GM20431 (cell line): ENCODE data around the gene MRAP2.
"Not testable (repeated sequence)": the region's sequence is repeated elsewhere in the genome, so short reads cannot be mapped to it uniquely, and the experiment has no call there.

Source experiments
- in situ Hi-C: fragments of 300-500 bp; cut with MseI, MboI; formaldehyde crosslinking; loops from one replicate; pipeline ENCODE4 v1.15.0; 2020; ENCODE audit warnings: low sequenced_read_pairs; ENCODE audit not compliant: unreplicated experiment

MRAP2 gene

DNA sequence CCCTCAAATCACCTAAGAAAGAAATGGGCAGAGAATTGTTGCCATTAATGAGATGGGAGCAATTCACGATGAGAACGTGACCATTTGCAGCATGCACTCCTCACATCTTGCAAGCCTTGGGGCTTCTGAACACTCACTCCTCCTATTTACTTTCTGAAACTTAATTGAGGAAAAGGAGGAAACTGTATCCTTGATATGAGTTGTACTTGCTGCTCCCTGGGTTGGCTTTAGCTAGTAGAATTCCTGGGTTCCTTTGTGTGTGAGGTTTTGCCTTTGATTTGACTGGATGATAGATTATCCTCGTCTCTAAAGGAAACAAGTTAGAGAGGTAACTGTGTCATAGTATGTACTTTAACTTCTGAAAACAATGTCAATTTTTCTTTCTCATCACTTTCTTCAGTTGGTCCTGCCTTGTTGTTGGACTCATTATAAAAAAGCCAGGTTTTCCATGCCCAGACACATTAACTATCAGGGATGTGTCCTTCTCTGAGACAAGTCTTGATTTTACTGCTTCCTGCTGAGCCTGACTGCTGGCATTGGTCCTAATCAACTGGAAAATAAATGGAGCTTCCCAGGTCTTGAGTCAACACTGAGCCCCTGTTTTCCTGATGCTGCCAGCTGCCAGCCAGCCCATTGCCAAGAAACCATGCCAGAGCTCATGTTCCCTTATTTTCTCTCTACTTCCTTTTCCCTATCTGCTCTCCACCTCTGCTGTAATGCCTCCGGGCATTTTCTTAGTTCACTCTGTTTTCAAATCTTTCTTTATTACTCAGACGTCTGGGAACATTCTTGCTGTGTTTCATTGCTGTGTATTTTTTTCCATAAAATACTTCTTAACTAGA is 6.0 kb upstream of the MRAP2 start:
- in situ Hi-C loops: no loop called here

DNA sequence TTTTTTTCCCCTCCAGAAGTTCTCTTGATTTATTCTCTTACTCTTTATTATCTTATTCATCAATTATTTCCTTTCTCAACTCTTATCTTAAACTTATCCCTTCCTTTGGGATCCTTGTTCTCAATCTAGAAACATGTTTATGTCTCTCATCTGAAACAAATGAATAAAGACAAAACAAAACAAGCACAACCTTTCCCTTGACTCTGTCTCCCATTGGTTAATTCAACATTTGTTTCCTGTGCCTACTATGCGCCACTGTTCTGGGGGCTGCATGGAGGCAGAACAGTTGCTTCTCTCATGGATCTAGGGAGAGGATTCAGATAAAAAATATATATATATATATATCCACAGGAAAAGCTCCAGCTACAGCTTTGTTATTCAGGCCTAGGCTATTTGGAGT is 5.2 kb upstream of the MRAP2 start:
- in situ Hi-C loops: no loop called here

DNA sequence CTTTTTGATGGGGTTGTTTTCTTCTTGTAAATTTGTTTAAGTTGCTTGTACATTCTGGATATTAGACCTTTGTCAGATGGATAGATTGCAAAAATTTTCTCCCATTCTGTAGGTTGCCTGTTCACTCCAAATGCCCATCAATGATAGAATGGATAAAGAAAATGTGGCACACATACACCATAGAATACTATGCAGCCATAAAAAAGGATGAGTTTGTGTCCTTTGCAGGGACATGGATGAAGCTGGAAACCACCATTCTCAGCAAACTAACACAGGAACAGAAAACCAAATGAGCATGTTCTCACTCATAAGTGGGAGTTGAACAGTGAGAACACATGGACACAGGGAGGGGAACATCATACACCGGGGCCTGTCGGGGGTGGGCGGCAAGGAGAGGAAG is 1.6 kb upstream of the MRAP2 start:
- in situ Hi-C loops: not testable (repeated sequence)

DNA sequence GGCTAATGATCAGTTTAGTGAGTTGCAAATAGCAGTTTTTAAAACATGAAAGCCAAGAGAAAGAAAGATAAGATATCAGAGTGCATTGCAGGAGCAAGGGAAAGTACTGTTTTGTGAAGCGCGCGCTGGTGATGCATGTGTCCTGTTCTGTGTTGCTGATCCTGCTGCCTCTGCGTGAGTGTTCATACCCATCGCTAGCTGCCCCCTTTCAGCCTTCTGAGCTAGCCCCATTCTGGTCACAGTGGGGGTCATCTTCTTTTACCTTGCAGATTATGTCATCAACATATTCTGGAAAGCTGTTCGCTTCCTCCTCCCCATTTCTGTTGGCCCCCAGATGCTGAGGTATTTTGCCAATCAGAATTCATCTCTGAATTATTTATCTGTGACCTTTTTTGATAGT is 1.9 kb downstream of the MRAP2 start:
- in situ Hi-C loops: no loop called here

DNA sequence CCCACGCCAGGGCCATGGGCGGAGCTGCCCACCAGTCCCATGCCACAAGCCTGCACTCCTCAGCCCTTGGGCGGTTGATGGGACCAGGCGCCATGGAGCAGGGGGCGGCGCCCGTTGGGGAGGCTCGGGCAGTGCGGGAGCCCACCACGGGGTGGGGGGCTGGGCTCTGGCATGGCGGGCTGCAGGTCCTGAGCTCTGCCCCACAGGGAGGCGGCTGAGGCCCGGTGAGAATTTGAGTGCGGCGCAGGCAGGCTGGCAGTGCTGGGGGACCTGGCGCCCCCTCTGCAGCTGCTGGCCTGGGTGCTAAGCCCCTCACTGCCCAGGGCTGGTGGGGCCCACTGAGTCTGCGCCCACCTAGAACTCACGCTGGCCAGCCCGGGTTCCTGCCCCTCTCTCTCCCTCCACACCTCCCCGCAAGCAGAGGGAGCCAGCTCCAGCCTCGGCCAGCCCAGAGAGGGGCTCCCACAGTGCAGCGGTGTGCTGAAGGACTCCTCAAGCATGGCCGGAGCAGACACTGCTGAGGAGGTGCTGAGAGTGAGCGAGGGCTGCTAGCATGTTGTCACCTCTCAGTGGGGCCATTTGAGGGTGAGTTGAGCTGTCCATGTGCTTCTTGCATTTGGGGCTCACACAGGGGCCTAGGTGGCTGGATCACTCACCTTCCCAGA is 4.0 kb downstream of the MRAP2 start:
- in situ Hi-C loops: no loop called here

DNA sequence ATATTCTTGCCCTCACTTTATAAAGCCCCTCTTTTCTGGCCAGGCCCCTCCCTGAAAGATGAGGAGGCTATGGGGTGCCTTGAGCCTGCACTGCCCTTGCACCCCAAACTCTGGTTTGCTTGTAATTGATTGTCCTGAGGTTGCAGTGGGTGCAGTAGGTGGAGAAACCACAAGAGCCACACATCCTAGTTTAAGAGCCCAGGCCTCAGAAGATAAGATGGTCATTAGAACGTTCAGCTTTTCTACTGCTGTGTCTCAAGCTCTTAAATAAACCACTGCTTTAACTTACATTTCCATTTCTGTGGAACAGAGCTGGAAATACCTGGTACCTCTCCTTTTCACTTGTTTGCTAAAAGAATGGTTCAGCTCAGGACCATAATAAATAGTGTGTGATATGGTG is 9.0 kb downstream of the MRAP2 start:
- in situ Hi-C loops: no loop called here

DNA sequence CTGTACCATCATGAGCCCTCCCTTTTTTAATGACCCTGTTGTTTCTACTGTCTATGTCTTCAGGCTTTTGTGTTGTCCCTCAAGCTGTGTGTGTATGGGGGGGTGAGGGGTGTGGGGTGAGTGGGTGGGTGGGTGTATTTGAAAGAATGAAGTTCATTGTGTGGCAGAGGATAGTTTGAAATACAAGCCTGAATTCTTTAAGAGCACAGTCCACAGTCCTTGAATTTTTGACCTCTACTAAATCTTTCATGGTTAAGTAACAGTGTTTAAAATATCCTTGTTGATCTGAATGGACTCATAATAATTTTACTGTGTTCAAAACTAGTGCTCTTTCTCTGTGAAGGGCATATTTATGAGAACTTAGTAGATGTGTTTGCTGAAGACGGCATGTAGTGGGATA is 10.0 kb downstream of the MRAP2 start:
- in situ Hi-C loops: no loop called here

DNA sequence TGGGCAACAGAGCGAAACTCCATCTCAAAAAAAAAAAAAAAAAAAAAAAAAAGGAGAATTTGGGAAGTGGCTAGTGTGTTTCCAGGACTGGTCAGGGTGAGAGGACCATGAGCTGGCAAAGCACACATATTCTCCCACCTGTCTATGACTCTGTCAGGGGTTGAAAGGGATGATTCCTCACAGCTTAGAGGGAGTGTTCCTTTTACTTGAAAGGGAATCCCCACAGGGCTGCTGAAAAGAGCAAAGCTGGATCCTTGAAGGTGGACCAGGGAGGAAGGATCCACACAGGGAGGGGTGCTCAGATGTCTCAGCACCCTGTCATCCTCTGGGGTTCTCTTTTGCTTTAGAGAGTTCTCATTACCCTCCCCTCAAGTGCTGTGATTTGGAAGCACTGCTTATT is 13.2 kb downstream of the MRAP2 start:
- in situ Hi-C loops: no loop called here

DNA sequence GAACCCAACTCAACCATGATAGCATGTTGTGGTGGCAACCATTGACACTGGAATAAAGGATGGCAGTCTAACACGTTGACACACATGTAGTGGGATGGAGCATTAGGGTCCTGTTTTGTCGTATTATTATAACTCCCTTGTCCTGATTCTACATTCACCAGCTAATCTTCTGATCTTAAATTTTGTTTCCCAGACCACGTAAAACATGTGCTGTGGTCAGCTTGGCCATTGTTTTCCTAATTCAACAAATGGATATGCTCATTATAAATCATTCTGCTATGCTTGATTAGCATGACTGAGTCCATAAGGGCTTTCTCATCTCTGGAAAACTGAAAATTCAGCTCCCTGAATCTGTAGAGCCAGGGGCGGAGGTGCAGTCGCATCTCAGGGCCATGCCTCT is 15.0 kb downstream of the MRAP2 start:
- in situ Hi-C loops: no loop called here

DNA sequence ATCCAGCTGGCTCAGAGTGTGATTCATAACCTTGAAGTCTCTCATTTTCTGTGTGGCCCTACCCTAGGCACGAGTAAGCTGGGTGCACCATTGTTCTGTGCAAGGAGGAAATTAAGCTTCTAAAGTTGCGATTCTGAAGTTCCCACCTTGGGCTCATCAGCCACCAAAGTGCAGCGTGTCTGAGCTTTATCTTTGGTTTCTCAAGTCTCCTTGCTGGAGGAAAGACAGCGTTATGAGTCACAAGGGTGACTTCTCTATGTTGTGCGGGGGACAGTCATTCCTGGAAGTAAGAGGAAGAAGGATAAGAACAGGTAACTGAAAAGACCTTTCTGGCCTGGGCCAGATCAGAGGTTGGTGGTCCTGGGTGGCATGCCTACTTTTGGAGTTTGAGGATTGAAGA is 16.8 kb downstream of the MRAP2 start:
- in situ Hi-C loops: no loop called here

DNA sequence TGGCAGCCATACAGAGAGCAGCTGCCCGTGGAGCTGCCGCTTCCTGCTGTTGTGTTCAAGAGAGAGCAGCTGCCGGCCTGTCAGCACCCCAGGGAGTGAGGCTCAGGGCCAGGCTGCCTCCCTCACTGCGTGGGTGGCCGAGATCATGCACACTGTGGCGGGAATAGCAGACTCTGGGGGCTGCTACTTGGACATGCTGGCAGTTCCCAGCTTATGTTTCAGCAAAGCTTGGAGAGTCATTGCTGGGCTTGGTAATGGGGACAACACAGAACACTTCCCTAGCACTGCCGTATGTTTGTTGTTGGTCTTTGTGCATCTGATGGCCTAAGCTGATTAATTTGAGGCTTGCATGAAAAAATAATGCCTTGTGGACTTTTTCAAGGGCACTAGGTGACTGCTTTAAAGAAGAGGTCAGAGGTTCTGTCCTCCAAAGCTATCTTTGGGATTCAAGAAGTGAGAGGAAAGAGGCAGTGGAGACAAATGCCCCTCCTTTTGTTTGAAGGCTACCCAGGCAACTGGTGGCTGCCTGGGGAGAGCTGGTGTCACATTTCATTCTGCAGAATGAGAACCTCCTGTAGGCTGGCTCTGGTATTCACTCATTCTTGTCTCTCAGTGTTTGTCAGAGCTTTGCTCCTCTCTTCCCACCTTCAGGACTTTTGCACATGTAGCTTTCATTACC is 18.8 kb downstream of the MRAP2 start:
- in situ Hi-C loops: no loop called here

DNA sequence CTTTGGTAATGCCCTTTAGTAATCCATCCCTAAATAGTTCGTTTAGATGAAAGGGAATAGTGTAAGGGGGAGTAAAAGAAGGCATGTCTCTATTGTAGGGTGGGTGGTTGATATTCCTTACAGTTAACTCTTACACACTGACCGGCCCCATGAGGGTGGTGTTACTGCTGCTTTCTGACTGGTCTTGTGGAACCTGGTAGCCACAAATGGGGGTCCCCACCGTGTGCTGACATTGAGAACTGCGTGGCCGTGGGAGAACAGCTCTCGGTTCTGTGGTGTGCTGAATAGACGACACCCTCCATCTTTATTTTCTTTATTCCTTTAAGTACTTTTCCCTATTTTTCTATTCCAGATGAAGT is 19.3 kb downstream of the MRAP2 start:
- in situ Hi-C loops: no loop called here

DNA sequence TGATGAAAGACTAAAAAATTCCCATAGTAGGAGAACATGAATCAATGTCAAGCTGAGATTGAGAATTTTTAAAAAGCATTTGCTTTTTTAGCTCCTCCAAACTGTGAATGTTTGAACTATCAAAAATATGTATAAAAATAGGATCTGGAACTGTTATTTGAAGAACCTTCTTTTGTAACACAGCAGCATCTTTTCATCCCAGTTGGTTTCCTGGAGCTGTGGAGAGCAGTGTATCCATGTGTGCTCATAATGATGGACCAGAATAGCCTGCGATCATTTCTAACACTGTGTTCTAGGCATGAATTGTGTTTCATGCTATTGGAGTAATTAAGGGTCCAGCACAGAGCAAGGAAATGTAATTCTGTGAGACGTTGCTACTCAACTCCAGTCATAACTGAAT is 22.1 kb downstream of the MRAP2 start:
- in situ Hi-C loops: no loop called here

DNA sequence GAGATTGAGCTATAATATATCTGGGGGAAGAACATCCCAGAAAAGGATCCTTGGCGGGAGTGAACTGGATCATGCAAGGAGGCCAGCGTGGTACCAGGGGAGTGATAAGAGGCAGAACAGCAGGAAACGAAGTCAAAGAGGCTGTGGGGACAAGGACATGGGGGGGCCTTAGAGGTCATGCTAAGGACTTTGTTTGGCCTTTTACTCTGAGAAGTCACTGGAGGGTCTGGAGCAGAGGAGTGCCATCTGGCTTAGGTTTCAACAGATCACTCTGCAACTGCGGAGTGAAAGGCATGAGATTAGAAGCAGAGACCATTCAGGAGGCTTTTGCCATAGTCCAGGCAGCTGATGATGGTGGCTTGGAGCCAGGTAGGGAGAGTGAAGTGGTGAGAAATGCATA is 24.3 kb downstream of the MRAP2 start:
- in situ Hi-C loops: no loop called here

DNA sequence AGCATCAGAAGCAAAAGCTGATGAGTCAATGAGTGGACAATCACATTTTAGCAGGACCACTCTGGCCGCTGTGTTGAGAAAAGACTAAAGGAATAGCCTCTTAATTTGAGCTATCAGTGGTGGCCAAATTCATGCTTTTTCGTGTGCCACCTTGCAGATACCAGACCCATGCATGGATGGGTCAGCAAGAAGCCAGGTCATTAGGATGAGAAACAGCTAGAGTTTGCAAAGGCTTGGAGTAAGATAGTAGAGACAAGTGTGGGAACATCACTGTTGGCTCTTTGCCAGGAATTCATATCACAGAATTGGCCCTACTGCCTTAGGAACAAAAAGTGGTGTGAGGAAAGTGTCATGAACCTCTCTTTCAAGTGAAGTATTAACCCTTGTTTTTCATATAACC is 25.5 kb downstream of the MRAP2 start:
- in situ Hi-C loops: no loop called here

DNA sequence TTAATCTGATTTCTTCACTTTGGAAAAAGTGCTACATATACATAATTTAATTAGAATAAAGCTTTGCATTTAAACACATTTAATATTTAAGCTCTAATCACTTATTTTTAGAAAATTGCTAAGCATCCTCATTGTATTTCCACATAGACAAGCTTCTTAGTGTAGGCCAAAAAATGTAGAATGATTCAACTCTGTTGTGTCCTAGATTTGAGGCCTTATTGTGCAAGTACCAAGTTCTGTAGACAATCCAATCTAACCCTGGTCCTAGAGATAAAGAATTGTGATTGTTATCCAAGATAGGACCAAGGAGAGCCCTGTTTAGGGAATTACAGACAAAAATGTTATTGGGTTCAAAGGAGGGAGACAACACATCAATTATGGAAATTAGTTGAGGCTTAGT is 27.6 kb downstream of the MRAP2 start:
- in situ Hi-C loops: no loop called here

DNA sequence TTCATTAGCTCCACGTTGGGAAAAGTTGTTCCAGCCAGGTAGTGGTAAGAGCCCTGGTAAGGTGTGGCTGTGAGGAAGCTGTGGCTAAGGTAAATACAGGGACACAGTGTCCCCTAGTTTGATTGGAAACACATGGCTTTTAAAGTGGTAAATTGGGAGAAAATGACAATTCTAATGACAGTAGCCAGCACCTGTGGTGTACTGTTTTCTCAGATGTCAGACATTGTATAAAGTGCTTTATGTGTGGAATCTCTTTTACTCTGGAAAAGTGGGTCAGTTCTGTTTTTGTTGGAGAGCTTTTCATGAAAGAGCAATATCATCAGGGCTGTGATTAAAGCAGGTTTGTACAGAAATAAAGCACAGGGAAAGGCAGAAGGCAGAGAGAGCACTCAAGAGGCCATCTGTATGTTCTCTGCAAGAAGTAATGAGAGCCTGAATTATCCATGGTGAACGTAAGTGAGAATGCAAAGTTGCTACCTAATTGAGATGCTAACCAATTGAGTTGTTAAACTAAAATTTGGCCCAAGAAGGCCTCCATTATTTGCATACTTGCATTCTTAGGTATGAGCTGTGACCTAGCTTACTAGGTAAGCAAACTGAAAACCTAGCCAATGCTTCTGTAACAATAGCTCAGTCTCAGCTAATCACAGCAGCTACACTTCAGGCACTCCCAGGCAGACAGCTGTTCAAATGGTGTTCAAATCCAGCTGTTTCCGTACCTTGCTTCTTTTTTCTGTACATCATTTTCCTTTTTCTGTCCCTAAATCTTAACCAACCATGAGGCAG is 28.2 kb downstream of the MRAP2 start:
- in situ Hi-C loops: no loop called here

DNA sequence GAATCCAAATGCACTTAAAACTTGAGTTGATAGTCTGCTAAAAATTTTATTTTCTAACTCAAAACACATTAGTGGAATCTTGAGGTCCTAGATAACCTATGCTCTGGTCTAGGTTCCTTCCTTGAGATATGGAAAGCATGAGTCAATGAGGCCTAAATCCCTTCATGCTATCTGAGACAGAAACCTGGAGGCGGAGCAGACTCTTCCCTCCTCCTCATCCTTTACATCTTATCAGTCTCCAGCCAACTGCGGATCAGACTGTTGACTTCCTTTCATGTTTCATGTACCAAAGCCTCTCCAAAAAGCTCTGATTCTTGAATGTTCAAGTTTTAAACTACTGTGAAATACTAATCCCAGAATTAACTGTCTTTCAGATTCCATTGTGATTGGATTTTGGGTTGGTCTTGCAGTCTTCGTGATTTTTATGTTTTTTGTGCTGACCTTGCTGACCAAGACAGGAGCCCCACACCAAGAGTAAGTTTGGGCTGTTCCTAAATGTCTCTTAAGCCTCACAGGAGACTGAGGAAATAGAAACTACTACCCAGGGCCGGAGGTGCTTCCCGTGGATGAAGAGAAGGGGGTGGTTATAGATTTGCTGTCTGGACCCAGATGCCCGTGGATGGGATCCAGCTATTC is 29.1 kb downstream of the MRAP2 start:
- in situ Hi-C loops: no loop called here

DNA sequence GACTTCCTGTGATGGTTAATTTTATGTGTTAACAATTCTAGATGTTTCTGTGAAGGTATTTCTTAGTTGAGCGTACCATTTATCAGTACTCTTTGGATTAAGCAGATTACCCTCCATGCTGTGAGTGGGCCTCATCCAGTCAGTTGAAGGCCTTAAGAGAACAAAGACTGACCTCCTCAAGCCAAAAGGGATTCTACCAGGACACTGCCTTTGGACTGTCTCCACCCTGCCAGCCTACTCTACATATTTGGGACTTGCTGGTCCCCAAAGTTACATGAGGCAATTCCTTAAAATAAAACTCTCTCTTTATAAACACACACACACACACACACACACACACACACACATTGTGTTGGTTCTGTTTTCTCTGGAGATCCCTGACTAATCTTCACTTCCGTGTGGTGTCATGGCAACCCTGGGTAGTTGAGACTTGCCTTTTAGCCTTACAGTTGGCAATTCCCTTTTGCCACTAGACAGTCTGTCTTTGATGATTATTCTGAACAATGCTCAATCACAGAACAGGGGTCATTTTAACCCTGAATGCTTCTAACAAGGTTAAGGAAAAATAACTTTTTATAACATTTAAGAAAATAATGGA is 32.2 kb downstream of the MRAP2 start:
- in situ Hi-C loops: no loop called here

DNA sequence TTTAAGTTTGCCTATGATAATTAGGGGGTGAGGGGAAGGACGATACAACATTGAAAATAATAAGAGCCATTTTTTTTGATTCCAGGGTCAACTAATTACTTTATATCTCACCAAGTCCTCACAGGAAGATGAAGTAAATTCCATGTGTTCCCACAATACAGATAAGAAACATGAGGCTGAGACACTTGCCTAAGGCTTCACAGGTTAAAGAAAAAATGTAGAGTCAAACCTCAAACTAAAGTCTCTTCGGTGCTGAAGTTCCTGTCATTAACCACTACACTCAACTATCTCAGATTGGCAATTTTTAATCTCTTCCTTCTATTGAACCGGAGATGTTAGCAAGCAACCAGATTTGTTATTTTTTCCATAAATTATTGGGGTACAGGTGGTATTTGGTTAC is 33.0 kb downstream of the MRAP2 start:
- in situ Hi-C loops: no loop called here
